GM12872 (cell line): ENCODE data around the gene CADM1.

Experiments used
- TF ChIP-seq, protein P1 (sequence below): IDR thresholded peaks from 3 replicates; pipeline ENCODE4 v1.5.1; 2011; ENCODE audit warnings: low read depth, mild to moderate bottlenecking, low read length, moderate library complexity; ENCODE audit not compliant: insufficient read depth

CADM1 gene

DNA sequence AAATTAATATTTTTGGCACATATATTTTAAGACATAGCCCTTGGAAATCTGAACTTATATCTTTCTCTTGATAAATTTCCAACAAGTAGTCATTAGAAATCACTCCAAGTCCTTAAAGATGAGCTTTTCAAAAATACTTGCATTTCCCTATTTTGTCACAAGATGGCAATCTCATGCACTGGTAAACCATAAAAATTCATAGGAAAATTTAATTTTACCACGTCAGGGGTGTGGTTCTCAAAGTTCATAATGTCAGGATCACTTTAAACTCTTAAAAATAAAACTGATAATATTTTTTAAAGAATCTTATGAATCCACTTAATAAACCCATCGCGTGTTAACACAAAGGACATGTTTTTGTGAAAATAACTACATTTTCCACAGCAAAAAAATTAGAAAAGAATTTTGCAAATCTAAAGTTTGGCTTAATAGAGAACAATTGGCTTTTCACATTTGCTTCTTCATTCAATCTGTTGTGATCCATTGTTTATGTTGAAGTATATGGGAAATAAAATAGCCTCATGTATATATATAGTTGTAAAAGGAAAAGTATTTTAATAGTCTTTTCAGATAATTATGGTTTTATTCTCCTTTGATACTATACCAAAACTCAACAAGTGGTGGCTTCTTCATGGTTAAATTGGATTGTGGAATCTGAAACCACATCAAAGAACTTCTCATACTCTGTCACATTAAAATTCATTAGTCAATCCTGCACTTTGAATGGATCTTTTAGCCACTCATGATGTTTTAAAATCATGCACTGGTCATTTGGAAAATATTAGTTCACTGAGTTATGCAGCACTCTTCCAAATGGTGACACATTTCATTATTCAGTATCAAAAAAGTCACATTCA lies 169.1 kb downstream of the CADM1 start:
- TF ChIP-seq, protein P1, sequence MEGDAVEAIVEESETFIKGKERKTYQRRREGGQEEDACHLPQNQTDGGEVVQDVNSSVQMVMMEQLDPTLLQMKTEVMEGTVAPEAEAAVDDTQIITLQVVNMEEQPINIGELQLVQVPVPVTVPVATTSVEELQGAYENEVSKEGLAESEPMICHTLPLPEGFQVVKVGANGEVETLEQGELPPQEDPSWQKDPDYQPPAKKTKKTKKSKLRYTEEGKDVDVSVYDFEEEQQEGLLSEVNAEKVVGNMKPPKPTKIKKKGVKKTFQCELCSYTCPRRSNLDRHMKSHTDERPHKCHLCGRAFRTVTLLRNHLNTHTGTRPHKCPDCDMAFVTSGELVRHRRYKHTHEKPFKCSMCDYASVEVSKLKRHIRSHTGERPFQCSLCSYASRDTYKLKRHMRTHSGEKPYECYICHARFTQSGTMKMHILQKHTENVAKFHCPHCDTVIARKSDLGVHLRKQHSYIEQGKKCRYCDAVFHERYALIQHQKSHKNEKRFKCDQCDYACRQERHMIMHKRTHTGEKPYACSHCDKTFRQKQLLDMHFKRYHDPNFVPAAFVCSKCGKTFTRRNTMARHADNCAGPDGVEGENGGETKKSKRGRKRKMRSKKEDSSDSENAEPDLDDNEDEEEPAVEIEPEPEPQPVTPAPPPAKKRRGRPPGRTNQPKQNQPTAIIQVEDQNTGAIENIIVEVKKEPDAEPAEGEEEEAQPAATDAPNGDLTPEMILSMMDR: peak; percentile 57

DNA sequence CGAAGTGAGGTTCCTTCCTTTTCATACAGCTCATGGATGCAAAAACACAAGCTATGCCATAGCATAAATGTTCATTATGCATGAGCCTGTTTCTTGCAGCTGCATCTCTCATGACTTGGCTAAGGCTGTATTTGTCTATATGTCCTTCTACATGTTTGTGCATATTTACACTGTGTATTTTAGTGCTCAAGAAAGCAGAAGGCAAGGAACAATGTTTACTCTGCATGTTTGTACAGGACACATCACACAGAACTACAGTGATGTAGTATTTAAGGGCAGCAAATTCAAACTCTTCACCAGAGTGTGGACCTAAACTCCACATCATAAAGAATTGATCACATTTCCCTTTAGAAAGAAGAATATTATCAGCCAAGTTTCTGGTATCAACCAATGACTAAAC lies 170.3 kb downstream of the CADM1 start:
- TF ChIP-seq, protein P1: no peak

- TF ChIP-seq, protein P1: no peak
Measured at GRCh38 chr11:115333121-115333520, 171.1 kb downstream of the CADM1 start.

- TF ChIP-seq, protein P1: no peak
Measured at GRCh38 chr11:115330684-115331482, 173.3 kb downstream of the CADM1 start.

GRCh38 chr11:115326526-115326925 lies 177.7 kb downstream of the CADM1 start:
- TF ChIP-seq, protein P1: no peak

DNA sequence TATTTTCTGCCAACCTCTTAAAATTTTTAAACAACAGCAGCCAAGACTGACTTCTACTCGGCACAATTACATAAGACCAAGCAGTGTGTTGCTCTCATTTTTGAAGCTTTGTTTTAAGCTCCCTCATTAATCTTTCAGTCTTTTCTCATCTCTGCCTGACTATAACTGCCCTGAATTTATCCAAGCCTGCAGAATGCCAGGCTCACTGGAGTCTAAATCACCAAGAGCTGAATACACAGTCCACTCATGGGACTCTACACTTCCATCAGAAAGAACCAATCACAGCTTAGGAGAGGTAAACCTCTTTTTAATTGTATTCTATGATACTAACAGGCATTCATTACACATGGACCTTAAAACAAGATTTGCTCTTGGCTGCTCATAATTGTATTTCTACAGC lies 178.7 kb downstream of the CADM1 start:
- TF ChIP-seq, protein P1: no peak
